Thymus (tissue), 11 donors: ENCODE results near the gene MECP2. TPM values are rescaled to one million over a fixed set of nuclear protein-coding genes. Genes with fewer than 3 reads are reported as not detected.

Source experiments
- DNase-seq, 9 donors: peaks; one replicate each; pipeline ENCODE4 v3.0.0-alpha.2; 2013; ENCODE audit warnings: low spot score in 9 of 9, low read depth in 6 of 9, missing footprints in 1 of 9
- H3K27ac ChIP-seq, 2 donors: one replicate each; pipeline ENCODE4 v1.5.1; 2013; ENCODE audit warnings: control low read depth in 1 of 2, low read depth in 1 of 2, low read length in 1 of 2, mild to moderate bottlenecking in 1 of 2, moderate library complexity in 1 of 2
- H3K27me3 ChIP-seq, 2 donors: one replicate each; pipeline ENCODE4 v1.5.1; 2013; ENCODE audit warnings: low read length in 1 of 2; ENCODE audit not compliant: control insufficient read depth in 2 of 2, insufficient read depth in 1 of 2
- H3K36me3 ChIP-seq, 2 donors: one replicate each; pipeline ENCODE4 v1.5.1; 2013; ENCODE audit warnings: low read length in 1 of 2, mild to moderate bottlenecking in 1 of 2, moderate library complexity in 1 of 2; ENCODE audit not compliant: control insufficient read depth in 2 of 2, insufficient read depth in 2 of 2
- H3K4me1 ChIP-seq, 2 donors: one replicate each; pipeline ENCODE4 v1.5.1; 2013; ENCODE audit warnings: low read length in 2 of 2; ENCODE audit not compliant: control insufficient read depth in 2 of 2, insufficient read depth in 2 of 2
- H3K4me3 ChIP-seq, 2 donors: one replicate each; pipeline ENCODE4 v1.5.1; 2013; ENCODE audit warnings: low read length in 2 of 2, control low read depth in 1 of 2, mild to moderate bottlenecking in 1 of 2
- H3K9me3 ChIP-seq, 2 donors: one replicate each; pipeline ENCODE4 v1.5.1; 2013; ENCODE audit warnings: low read length in 1 of 2, mild to moderate bottlenecking in 1 of 2; ENCODE audit not compliant: control insufficient read depth in 2 of 2, insufficient read depth in 1 of 2
- WGBS: extraction: QIAGEN DNeasy Blood & Tissue Kit; methylation state at CpG from one replicate; pipeline ENCODE4 v1.1.7; 2013; 5-methylcytosine and 5-hydroxymethylcytosine counted together
- polyA plus RNA-seq: library from polyadenylated mRNA; stranded (reverse); fragments of 200-250 nt; gene quantifications from one replicate; pipeline ENCODE4 v1.2.3, GENCODE V29; 2013
- total RNA-seq: library from RNA; stranded (reverse); fragments of 120-200 nt; gene quantifications from one replicate; pipeline ENCODE4 v1.2.4, GENCODE V29; 2013
- donor health status: healthy.

Gene MECP2
- total and polyA plus RNA-seq, 2 donors: 22.1 to 24.6 TPM

DNA sequence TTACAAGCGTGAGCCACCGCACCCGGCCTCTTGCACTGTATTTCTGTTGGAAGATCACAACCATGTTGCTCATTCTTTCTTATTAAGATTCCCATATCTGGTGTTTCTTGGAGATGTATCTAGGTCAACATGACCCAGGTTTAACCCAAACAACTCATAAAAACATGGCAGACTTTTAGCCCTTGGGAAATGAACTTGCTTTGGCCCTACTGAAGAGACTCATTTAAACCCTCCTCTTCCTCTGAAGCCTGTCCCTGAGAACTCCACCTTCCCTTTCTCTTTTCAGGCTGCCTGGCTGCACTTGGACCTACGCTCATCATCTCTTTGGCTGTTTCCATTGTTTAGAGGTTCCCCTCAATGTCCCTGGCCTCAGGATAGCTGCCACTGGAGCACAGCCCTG lies 23.7 kb upstream of the MECP2 start:
- Histone ChIP-seq H3K27me3 (no peaks in the 10 kb centered on the region), H3K4me1 (peaks cover 0 to 34% of the 10 kb centered on the region in 2 donors), H3K36me3 (no peaks in the 10 kb centered on the region), H3K9me3 (no peaks in the 10 kb centered on the region), H3K27ac (no peak overlapping the region), H3K4me3 (no peak overlapping the region)
- WGBS: 99% methylated on average over 4 of the region's 4 CpGs
- DNase-seq: no peak

DNA sequence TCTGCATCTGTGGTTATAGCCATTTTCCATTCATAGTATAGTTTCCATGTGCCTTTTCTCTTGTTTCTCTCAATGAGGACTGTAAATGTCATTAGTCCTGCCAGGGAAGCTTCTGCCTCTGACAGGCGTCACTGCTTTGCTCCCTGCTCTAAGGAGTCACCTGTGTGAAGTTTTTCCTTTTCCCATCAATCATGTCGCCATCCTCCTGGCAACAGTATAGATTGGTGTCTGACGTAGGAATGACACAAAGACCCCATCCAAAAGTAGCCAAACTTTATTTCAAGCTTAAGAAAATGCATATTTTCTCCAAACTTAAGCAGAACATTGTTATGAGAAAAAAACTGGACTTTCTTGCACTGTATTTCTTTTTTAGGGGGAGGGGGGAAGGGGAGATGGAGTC lies 23.1 kb upstream of the MECP2 start:
- H3K9me3 ChIP-seq: no peaks in the 10 kb centered on the region
- no peak for DNase-seq
- H3K36me3 ChIP-seq: no peaks in the 10 kb centered on the region
- H3K27me3 ChIP-seq: no peaks in the 10 kb centered on the region
- no peak overlapping the region for H3K27ac ChIP-seq
- H3K4me3 ChIP-seq: no peak overlapping the region
- peaks cover 0 to 30% of the 10 kb centered on the region in 2 donors for H3K4me1 ChIP-seq
- 95% methylated on average over 3 of the region's 3 CpGs for WGBS

DNA sequence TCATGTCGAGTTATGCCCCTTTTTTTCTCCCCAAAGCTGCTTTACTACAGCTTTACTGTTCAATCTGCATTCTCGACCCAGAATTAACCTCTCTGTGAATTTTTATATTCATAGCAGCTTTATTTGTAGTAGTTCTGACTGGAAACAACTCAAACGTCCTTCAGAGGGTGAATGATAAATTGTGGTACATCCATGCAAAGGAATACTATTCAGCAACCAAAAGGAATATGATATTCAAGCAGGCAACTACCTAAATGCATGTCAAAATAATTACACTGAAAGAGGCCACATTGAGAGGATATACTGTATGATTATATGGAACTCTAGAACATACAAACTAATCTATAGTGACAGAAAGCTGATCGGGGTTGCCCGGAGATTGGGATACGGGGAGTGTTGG lies 20.0 kb upstream of the MECP2 start:
- DNase-seq: no peak
- WGBS: 96% methylated on average over 6 of the region's 6 CpGs
- no peaks in the 10 kb centered on the region for H3K27me3 ChIP-seq

DNA sequence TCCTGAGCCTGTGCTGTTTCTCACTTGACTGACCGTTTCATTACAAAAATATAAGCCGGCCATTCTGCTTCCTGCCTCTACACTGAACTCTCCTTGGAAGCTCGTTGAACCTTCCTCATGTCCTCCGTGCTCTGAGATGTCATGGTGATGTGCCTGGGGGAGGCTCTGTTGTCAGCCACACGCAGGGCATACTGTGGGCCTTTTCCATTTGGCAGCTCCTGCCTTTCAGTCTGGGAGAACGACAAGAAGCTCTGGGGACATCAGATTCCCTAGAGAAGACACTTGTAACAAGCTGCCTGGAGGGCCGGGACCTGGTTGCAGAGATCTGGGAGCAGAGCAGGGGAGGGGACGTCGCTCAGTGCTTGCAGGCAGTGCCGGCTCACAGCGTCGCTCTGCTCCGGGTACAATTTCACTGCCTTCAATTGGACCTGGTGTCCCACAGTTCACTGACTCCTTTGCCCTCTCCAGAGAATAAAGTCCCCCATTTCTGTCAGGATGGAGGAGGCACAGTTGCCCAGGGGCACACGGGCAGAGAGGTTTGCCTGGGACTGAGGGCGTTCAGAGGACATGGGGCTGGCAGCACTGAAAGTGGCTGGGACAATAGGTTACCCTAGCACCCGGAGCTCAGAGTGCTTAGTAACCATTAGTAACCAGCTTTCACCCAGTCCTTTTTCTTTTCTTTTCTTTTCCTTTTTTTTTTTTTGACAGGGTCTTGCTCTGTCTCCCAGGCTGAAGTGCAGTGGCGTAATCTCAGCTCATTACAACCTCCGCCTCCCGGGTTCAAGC lies 19.1 kb upstream of the MECP2 start:
- H3K27me3 ChIP-seq: no peaks in the 10 kb centered on the region
- DNase-seq: no peak
- H3K36me3 ChIP-seq: no peaks in the 10 kb centered on the region
- H3K27ac ChIP-seq: no peak overlapping the region
- 94% methylated on average over 19 of the region's 19 CpGs for WGBS
- H3K4me3 ChIP-seq: no peak overlapping the region
- H3K4me1 ChIP-seq: peaks cover 0 to 8% of the 10 kb centered on the region in 2 donors
- no peaks in the 10 kb centered on the region for H3K9me3 ChIP-seq

More for the DNA sequence above, 20.0 kb upstream of the MECP2 start:
- Histone ChIP-seq H3K9me3 (no peaks in the 10 kb centered on the region), H3K4me3 (no peak overlapping the region), H3K27ac (no peak overlapping the region), H3K36me3 (no peaks in the 10 kb centered on the region), H3K4me1 (peaks cover 0 to 18% of the 10 kb centered on the region in 2 donors)

DNA sequence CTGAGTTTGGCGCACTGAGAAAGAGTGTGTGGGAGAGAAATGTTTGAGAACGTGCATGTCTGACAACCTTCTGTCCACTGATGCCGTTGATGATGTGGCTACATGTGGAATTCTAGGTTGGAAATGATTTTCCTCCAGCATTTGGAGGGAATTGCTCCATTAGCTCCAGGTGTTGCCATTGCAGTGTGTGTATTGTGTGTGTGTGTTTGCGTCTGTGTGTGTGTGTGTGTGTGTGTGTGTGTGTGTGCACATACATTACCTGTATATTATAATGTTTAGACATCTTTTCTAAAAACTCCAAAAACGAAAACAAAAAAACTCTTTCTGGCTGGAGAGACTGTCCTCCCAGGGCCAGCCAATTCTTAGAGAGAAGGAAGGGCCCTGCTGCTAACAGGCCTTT lies 18.2 kb upstream of the MECP2 start:
- Histone ChIP-seq H3K27me3 (no peaks in the 10 kb centered on the region), H3K27ac (no peak overlapping the region), H3K4me3 (no peak overlapping the region), H3K9me3 (no peaks in the 10 kb centered on the region), H3K36me3 (no peaks in the 10 kb centered on the region), H3K4me1 (peaks cover 0 to 6% of the 10 kb centered on the region in 2 donors)
- WGBS: 97% methylated on average over 5 of the region's 5 CpGs
- DNase-seq: no peak

DNA sequence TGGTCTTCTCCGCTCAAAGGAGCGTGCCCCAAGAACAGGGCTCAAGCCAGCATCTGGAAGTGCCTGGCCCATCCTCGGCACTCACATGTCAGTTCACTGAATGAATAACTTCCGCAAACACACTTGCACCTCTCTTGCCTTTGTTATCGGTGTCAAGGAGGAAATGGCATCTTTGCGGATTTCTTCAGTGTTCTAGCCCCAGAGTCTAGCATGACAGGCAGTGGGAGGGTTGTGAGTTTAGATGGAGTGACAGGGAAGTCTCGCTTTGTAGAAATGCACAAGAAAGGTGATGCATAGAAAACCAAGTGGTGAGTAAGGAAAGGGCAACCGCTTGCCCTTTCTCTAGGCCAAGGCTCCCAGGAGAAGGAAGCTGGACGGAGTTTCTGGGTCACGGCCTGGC lies 17.6 kb upstream of the MECP2 start:
- H3K9me3 ChIP-seq: no peaks in the 10 kb centered on the region
- peak in 1 of 9 donors; percentile 39 for DNase-seq
- no peak overlapping the region for H3K27ac ChIP-seq
- no peaks in the 10 kb centered on the region for H3K27me3 ChIP-seq
- no peak overlapping the region for H3K4me3 ChIP-seq
- 92% methylated on average over 10 of the region's 10 CpGs for WGBS
- peaks cover 0 to 6% of the 10 kb centered on the region in 2 donors for H3K4me1 ChIP-seq
- no peaks in the 10 kb centered on the region for H3K36me3 ChIP-seq

DNA sequence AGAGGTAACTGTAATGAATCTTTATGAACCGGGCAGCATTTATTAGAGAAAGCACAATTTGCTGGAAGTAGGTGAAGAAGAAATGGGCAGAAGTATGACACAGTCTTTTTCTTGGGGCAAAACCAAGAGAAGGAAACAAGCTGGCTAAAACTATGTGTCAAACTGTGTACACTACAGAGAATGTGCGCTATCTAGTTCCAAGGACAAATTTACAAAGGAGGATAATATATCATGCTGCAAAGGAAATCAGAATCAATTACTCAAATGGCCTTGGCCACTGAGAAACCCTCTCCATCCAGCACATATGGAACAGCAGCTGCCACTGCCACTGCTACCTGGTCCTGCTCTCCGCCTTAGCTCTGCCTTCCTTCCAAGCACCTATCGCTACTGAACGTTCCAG lies 17.1 kb upstream of the MECP2 start:
- no peaks in the 10 kb centered on the region for H3K9me3 ChIP-seq

DNA sequence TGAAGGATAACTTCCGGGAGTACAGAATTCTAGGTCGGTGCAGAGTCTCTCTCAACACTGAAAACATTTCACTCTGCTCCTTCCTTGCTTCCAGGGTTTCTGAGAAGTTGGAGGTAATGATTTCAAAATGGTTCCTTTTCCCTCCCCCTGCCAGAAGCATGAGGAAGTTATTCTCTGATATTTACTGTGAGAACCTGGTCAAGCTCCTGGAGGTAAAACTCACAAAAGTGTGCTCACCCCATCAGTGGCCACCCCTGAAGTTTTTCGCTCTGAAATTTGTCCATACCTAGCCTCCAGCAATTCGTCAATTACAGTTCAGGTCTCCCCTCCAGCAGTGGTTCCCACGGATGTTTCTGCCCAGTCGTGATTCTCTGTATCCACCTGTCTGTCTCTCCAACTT lies 16.2 kb upstream of the MECP2 start:
- H3K9me3 ChIP-seq: no peaks in the 10 kb centered on the region
- H3K27me3 ChIP-seq: no peaks in the 10 kb centered on the region
- WGBS: 79% methylated on average over 6 of the region's 6 CpGs
- peaks cover 0 to 6% of the 10 kb centered on the region in 2 donors for H3K4me1 ChIP-seq
- no peak overlapping the region for H3K27ac ChIP-seq
- DNase-seq: no peak
- no peaks in the 10 kb centered on the region for H3K36me3 ChIP-seq
- no peak overlapping the region for H3K4me3 ChIP-seq

More for the DNA sequence above, 17.1 kb upstream of the MECP2 start:
- H3K27ac ChIP-seq: no peak overlapping the region
- no peaks in the 10 kb centered on the region for H3K36me3 ChIP-seq
- H3K4me3 ChIP-seq: no peak overlapping the region
- 94% methylated on average over 5 of the region's 5 CpGs for WGBS
- DNase-seq: no peak
- peaks cover 0 to 6% of the 10 kb centered on the region in 2 donors for H3K4me1 ChIP-seq
- H3K27me3 ChIP-seq: no peaks in the 10 kb centered on the region

DNA sequence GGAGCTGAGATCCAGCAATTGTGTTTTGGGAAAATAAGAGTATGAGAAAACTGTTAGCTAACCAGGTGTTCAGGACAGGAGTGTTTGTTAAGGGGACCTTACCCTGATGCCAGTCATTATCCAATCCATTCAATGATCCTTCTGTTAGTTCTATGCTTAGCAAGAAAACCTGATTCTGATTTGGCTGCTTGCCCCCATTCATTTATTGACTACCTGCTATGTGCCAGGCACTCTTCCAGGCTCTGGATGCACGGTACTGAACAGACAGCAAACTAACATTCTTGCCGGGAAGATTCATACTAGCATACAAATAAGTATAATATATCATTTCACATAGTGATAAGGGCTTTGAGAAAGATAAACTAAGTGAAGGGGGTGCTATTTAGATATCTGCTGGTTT lies 1.0 kb upstream of the MECP2 start:
- DNase-seq: no peak
- Histone ChIP-seq H3K36me3 (no peaks in the 10 kb centered on the region), H3K4me1 (peaks cover 3 to 29% of the 10 kb centered on the region in 2 donors), H3K27me3 (peaks cover 0 to 2% of the 10 kb centered on the region in 2 donors), H3K4me3 (no peak overlapping the region), H3K9me3 (peaks cover 0 to 10% of the 10 kb centered on the region in 2 donors), H3K27ac (no peak overlapping the region)
- WGBS: 100% methylated on average over 2 of the region's 2 CpGs
